DOHH2 (cell line): Measurements from ENCODE around the gene PPP5C.

Experiments
- EZH2phosphoT487 ChIP-seq: fragments of 200-600 bp; sonication (generic); IDR thresholded peaks from 2 replicates; pipeline ENCODE4 v1.6.1; 2017; ENCODE audit warnings: borderline replicate concordance, mild to moderate bottlenecking, antibody characterized with exemption, low read length, moderate library complexity, mixed read lengths
- TF ChIP-seq, protein P1 (sequence below): fragments of 200-600 bp; sonication (generic); IDR thresholded peaks from one replicate; pipeline ENCODE4 v1.5.1; 2014; ENCODE audit warnings: antibody characterized with exemption, mild to moderate bottlenecking, low read depth, low read length; ENCODE audit not compliant: poor library complexity, severe bottlenecking

DNA sequence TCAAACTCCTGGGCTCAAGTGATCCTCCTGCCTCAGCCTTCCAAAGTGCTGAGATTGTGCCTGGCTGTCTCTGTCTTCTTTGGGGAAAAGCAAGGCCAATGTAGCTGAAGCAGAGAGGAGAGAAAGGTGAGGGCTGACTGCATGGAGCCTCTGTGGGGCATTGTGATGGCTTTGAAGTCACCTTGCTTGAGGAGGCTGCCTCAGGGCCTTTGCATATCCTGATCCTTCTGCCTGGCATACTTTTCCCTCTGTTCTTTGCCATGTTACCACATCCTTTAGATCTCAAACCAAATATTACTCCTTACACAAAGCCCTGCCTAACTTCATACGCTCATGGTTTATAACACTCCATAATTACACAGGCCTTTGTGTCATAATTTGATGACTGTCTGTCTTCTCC lies 9.4 kb upstream of the PPP5C start:
- TF ChIP-seq EZH2phosphoT487: no peak
- TF ChIP-seq, protein P1, sequence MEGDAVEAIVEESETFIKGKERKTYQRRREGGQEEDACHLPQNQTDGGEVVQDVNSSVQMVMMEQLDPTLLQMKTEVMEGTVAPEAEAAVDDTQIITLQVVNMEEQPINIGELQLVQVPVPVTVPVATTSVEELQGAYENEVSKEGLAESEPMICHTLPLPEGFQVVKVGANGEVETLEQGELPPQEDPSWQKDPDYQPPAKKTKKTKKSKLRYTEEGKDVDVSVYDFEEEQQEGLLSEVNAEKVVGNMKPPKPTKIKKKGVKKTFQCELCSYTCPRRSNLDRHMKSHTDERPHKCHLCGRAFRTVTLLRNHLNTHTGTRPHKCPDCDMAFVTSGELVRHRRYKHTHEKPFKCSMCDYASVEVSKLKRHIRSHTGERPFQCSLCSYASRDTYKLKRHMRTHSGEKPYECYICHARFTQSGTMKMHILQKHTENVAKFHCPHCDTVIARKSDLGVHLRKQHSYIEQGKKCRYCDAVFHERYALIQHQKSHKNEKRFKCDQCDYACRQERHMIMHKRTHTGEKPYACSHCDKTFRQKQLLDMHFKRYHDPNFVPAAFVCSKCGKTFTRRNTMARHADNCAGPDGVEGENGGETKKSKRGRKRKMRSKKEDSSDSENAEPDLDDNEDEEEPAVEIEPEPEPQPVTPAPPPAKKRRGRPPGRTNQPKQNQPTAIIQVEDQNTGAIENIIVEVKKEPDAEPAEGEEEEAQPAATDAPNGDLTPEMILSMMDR: no peak
